Activated T-cell treated with anti-CD3 and anti-CD28 coated beads, Interleukin-2, amount 50 U/mL, for 4 hours (primary cell): Measurements from ENCODE around the gene CYP21A2. TPM values are rescaled to one million over a fixed set of nuclear protein-coding genes. Genes with fewer than 3 reads are reported as not detected.

ENCODE experiments used
- ATAC-seq, 2 donors: fragments of 200-7000 bp; cut with Tn5 transposase; one replicate each; pipeline ENCODE4 v1.10.0; 2021
- DNase-seq: peaks from one replicate; pipeline ENCODE4 v3.0.0-alpha.2; 2020
- H3K27me3 Mint-ChIP-seq: one replicate; pipeline ENCODE4 v1.8.0; 2021; ENCODE audit warnings: low read depth, mixed read lengths
- H3K36me3 Mint-ChIP-seq: one replicate; pipeline ENCODE4 v1.8.0; 2022; ENCODE audit warnings: mixed read lengths; ENCODE audit not compliant: insufficient read depth
- H3K4me1 Mint-ChIP-seq: one replicate; pipeline ENCODE4 v1.8.0; 2021; ENCODE audit warnings: low read depth, mixed read lengths
- H3K4me3 Mint-ChIP-seq: one replicate; pipeline ENCODE4 v1.8.0; 2021; ENCODE audit warnings: mild to moderate bottlenecking, moderate library complexity, mixed read lengths
- H3K9me3 Mint-ChIP-seq: one replicate; pipeline ENCODE4 v1.8.0; 2021; ENCODE audit warnings: mixed read lengths
- total RNA-seq, 3 donors: library from RNA; stranded (reverse); gene quantifications; one replicate each; pipeline ENCODE4 v1.2.1, GENCODE V29; 2021

The CYP21A2 gene
- total RNA-seq, 3 donors from 2014 or later: 0.74 to 1.0 (median 0.84) TPM

DNA sequence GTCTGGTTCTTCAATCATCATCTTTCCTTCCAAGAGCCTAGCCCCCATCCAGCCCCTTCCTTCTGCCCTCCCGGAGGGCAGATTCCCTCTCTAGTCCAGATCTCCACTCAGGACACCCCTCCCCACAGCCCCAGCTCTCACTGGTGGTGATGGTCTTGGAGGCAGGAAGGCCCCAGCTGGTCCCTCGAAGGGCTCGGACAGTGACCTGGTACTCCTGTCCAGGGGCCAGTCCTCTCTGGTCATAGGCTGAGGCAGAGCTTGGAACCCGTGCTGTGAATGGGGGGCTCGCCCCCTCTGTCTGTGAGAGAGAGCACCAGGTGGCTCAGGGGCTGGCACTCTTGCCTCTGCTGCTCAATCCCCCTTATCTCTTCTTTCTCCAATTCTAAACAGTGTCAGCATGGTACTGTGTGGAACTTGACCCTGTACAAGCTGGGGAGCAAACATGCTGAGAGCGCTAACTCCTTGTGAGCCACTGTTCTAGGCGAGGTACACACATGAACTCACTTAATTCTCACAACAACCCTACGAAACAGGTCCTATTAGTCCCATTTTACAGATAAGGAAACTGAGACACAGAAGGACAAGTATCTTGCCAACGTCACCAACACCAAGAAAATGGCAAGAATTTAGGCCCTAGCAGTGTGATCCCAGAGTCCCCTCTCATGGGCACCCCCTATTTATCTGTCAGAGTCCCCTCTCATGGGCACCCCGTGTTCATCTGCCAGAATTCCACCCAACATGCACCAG is 51.0 kb downstream of the CYP21A2 start:
- H3K27me3 Mint-ChIP-seq: peaks cover 35% of the 10 kb centered on the region
- no peaks in the 10 kb centered on the region for H3K36me3 Mint-ChIP-seq
- H3K4me1 Mint-ChIP-seq: peaks cover 6% of the 10 kb centered on the region
- no peak for ATAC-seq
- no peak for DNase-seq
- no peaks in the 10 kb centered on the region for H3K9me3 Mint-ChIP-seq
- no peak overlapping the region for H3K4me3 Mint-ChIP-seq

Other genes with a start within 250 kb of the CYP21A2 start
- 100 to 1,000 TPM; 231 to 263 (median 234) TPM for gene VARS1, start 242.7 kb upstream of the CYP21A2 start, total RNA-seq
- 100 to 1,000 TPM; 163 to 192 (median 184) TPM for gene LSM2, start 231.4 kb upstream of the CYP21A2 start, total RNA-seq
- 1 to 10 TPM; 1.6 to 1.8 (median 1.7) TPM for gene HSPA1L, start 223.1 kb upstream of the CYP21A2 start, total RNA-seq
- gene HSPA1A, start 222.9 kb upstream of the CYP21A2 start, total RNA-seq: 10 to 100 TPM; 33.3 to 38.1 (median 34.2) TPM
- 10 to 100 TPM; 76.1 to 97.7 (median 93.0) TPM for gene HSPA1B, start 210.7 kb upstream of the CYP21A2 start, total RNA-seq
- 10 to 100 TPM; 25.6 to 26.7 (median 26.0) TPM for gene NEU1, start 175.6 kb upstream of the CYP21A2 start, total RNA-seq
- under 1 TPM; 0.13 to 0.60 (median 0.20) TPM for gene SLC44A4, start 159.4 kb upstream of the CYP21A2 start, total RNA-seq
- gene EHMT2, start 140.7 kb upstream of the CYP21A2 start, total RNA-seq: 10 to 100 TPM; 52.8 to 70.9 (median 67.8) TPM
- 1 to 10 TPM; 3.5 to 6.1 (median 5.4) TPM for gene ZBTB12, start 136.3 kb upstream of the CYP21A2 start, total RNA-seq
- gene C2, start 110.7 kb upstream of the CYP21A2 start, total RNA-seq: 1 to 10 TPM in 1 of 3 donors, under 1 TPM in 2; 0.56 to 1.0 (median 0.95) TPM
- gene CFB, start 92.3 kb upstream of the CYP21A2 start, total RNA-seq: 1 to 10 TPM in 2 of 3 donors, under 1 TPM in 1; 0.42 to 1.5 (median 1.4) TPM
- 100 to 1,000 TPM; 107 to 111 (median 109) TPM for gene NELFE, start 79.4 kb upstream of the CYP21A2 start, total RNA-seq
- 100 to 1,000 TPM; 123 to 157 (median 132) TPM for gene SKIC2, start 79.2 kb upstream of the CYP21A2 start, total RNA-seq
- 1 to 10 TPM; 7.1 to 9.0 (median 8.9) TPM for gene DXO, start 66.3 kb upstream of the CYP21A2 start, total RNA-seq
- gene C4A, start 56.4 kb upstream of the CYP21A2 start, total RNA-seq: 1 to 10 TPM; 4.3 to 5.9 (median 5.3) TPM
- 1 to 10 TPM; 4.9 to 5.3 (median 5.2) TPM for gene C4B, start 23.6 kb upstream of the CYP21A2 start, total RNA-seq
- gene TNXB, start 70.9 kb downstream of the CYP21A2 start, total RNA-seq: 1 to 10 TPM; 1.1 to 1.9 (median 1.6) TPM
- gene ATF6B, start 89.8 kb downstream of the CYP21A2 start, total RNA-seq: 10 to 100 TPM; 65.2 to 75.2 (median 67.2) TPM
- 1 to 10 TPM; 3.2 to 6.6 (median 4.9) TPM for gene FKBPL, start 91.9 kb downstream of the CYP21A2 start, total RNA-seq
- under 1 TPM; 0.37 to 0.51 (median 0.38) TPM for gene PRRT1, start 113.5 kb downstream of the CYP21A2 start, total RNA-seq
- 10 to 100 TPM; 18.7 to 27.0 (median 20.2) TPM for gene PPT2, start 115.7 kb downstream of the CYP21A2 start, total RNA-seq
- 1 to 10 TPM; 6.4 to 9.6 (median 9.1) TPM for gene EGFL8, start 126.2 kb downstream of the CYP21A2 start, total RNA-seq
- 10 to 100 TPM; 27.3 to 28.2 (median 28.1) TPM for gene AGPAT1, start 137.7 kb downstream of the CYP21A2 start, total RNA-seq
- 10 to 100 TPM; 40.1 to 49.6 (median 47.1) TPM for gene RNF5, start 140.0 kb downstream of the CYP21A2 start, total RNA-seq
- 10 to 100 TPM in 2 of 3 donors, 1 to 10 TPM in 1; 8.9 to 14.7 (median 13.0) TPM for gene AGER, start 145.8 kb downstream of the CYP21A2 start, total RNA-seq
- gene PBX2, start 151.8 kb downstream of the CYP21A2 start, total RNA-seq: 10 to 100 TPM; 62.2 to 68.2 (median 64.0) TPM
- gene GPSM3, start 154.2 kb downstream of the CYP21A2 start, total RNA-seq: 10 to 100 TPM; 37.1 to 47.6 (median 43.4) TPM
- under 1 TPM; 0.40 to 0.58 (median 0.43) TPM for gene NOTCH4, start 185.7 kb downstream of the CYP21A2 start, total RNA-seq